DOHH2 (cell line): ENCODE data around the gene POMP.

Source experiments
- CTCF ChIP-seq: fragments of 200-600 bp; sonication (generic); IDR thresholded peaks from one replicate; pipeline ENCODE4 v1.5.1; 2014; ENCODE audit warnings: antibody characterized with exemption, mild to moderate bottlenecking, low read depth, low read length; ENCODE audit not compliant: poor library complexity, severe bottlenecking
- EZH2phosphoT487 ChIP-seq: fragments of 200-600 bp; sonication (generic); IDR thresholded peaks from 2 replicates; pipeline ENCODE4 v1.6.1; 2017; ENCODE audit warnings: borderline replicate concordance, mild to moderate bottlenecking, antibody characterized with exemption, low read length, moderate library complexity, mixed read lengths

- no peak for TF ChIP-seq CTCF
- TF ChIP-seq EZH2phosphoT487 = no peak
Measured at GRCh38 chr13:28622286-28622685, 36.6 kb upstream of the POMP start.
